ENCODE results near the gene GJC3.
A peak's percentile ranks its signal among the peaks of the same experiment; 100 is the strongest.
"Not testable (repeated sequence)": the region's sequence is repeated elsewhere in the genome, so short reads cannot be mapped to it uniquely, and the experiment has no call there.

GJC3 gene

GRCh38 chr7:99929730-99930053 lies 272 bp upstream of the GJC3 start:
- no peak for DNase-seq (ENCODE audit: low spot score)

- no peak for DNase-seq (ENCODE audit: low spot score)
Observed at GRCh38 chr7:99928188-99928587, 1.2 kb downstream of the GJC3 start.

- DNase-seq (ENCODE audit: low spot score): no peak
Observed at GRCh38 chr7:99927536-99927935, 1.9 kb downstream of the GJC3 start.

GRCh38 chr7:99926321-99926720 lies 3.1 kb downstream of the GJC3 start:
- no peak for DNase-seq (ENCODE audit: low spot score)

DNA sequence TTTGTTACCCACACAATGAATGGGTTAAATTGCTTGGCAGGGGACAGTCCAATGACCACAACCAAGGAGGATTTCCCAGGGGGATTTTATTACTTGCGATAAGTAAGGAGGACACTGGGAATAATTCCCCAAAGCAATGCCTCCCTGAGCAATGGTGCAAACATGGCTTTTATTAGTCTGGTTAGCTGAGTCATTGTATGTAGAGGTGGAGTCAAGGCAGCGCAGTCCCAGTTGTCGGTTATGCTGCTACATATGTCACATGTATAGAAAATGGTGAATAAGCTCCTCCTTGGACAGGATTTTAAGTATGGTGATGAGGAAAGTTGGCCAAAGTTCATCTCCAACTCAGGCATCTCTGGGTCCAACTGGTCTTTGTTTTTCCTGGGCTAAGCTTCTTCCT lies 6.2 kb downstream of the GJC3 start:
- DNase-seq (ENCODE audit: low spot score): no peak

- DNase-seq (ENCODE audit: low spot score): no peak
Observed at GRCh38 chr7:99920149-99920548, 9.3 kb downstream of the GJC3 start.

DNA sequence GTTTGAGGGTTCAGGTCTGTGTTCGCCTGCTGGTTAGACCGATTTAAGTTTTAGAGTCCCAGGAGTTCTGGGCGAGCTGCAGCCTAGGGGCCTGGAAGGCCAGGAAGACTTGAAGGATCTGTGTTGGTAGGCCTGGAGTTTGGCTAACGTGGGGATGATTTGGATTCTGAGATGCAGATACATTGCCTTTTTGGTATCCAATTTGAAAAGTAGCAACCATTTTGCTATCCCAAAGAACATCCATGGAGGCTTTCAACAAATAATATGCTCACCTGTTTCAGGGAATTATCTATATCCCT lies 9.7 kb downstream of the GJC3 start:
- DNase-seq (ENCODE audit: low spot score): no peak

GRCh38 chr7:99918959-99919813 lies 10.2 kb downstream of the GJC3 start, which contains the start of gene TRIM4:
TSS of gene TRIM4 (minus strand) at chr7:99919530. CDS start at chr7:99919401, 129 bp downstream.
- DNase-seq (ENCODE audit: low spot score): peak; percentile 95

DNA sequence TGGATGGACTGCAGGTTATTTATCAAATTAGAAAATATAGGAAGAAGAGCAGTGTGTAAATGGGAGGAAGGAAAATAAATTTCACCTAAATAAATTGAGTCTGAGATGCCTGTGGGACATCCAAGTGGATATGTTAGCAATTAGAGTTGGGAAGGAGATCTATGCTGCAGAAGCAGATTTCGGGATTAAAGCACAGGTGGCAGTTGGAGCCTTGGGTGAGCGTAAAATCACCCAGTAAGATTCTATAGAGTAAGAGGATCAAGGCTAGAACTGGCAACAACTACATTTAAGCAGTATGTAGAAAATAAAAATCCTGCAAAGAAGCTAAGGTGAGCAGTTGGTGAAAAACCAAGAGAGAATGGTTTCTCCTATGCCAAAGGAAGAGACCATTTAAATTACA lies 18.4 kb downstream of the GJC3 start:
- DNase-seq (ENCODE audit: low spot score): no peak

DNA sequence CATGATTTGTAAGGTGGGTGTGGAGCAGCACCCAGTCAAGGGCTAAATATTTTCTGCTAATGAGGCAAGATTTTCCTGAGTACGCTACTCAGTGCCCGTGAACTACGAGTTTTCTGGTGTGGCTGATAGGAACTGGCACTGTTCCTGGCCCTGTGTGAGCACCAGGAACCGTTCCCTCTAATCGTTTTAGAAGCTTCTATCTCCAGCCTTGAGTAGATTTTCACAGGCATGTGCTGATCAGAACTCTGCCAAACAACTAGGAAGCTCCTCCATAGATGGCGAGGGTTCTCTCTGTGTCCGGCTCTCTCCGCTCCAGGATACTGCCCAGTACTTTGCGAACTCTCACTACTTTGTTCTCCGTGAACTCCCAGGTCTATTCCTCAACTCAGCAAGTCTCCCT lies 27.8 kb downstream of the GJC3 start:
- DNase-seq (ENCODE audit: low spot score): no peak

GRCh38 chr7:99899830-99900519 lies 29.4 kb downstream of the GJC3 start:
- no peak for DNase-seq (ENCODE audit: low spot score)

DNA sequence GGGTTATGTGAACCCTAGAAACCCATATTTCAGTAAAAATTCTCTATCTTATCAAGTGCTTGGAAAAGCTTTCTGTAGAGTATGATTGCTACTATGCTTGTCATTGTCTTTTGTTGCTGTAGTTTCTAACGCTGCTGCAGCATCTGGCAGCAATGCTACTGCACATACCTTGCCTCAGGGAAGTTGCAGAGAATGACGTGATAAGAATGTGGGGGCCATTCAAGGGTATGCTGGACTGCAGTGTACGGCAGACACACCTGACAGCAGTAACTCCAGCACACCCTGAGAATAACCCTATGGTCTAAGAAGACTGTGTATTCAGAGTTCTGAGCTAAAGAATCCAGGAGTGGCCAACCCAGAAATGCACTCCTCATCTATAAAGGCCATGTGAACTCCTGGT lies 30.6 kb downstream of the GJC3 start:
- DNase-seq (ENCODE audit: low spot score): no peak

DNA sequence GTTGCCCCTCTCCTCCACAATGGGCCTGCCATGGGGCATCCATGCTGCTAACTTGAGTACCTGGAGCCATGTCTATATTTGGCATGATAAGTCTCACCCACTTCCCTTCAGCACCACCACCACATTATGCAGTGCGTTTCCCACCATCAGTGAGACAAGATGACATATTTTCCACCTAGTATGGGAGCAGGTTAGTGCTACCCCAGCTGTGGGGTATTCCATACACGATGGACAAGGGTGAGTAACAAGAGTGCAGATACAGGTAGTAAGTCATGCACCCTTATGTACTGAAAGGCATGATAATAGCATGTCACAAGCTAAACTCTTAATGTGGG lies 31.4 kb downstream of the GJC3 start:
- no peak for DNase-seq (ENCODE audit: low spot score)

- no peak for DNase-seq (ENCODE audit: low spot score)
Observed at GRCh38 chr7:99897322-99898022, 31.9 kb downstream of the GJC3 start.

GRCh38 chr7:99894738-99895137 lies 34.7 kb downstream of the GJC3 start:
- DNase-seq (ENCODE audit: low spot score): no peak

GRCh38 chr7:99893280-99893679 lies 36.1 kb downstream of the GJC3 start:
- no peak for DNase-seq (ENCODE audit: low spot score)

- not testable (repeated sequence) for DNase-seq (ENCODE audit: low spot score)
Observed at GRCh38 chr7:99890348-99890747, 39.1 kb downstream of the GJC3 start.

- DNase-seq (ENCODE audit: low spot score): not testable (repeated sequence)
Observed at GRCh38 chr7:99888366-99888765, 41.1 kb downstream of the GJC3 start.

- DNase-seq (ENCODE audit: low spot score): no peak
Observed at GRCh38 chr7:99881370-99881769, 48.0 kb downstream of the GJC3 start.

DNA sequence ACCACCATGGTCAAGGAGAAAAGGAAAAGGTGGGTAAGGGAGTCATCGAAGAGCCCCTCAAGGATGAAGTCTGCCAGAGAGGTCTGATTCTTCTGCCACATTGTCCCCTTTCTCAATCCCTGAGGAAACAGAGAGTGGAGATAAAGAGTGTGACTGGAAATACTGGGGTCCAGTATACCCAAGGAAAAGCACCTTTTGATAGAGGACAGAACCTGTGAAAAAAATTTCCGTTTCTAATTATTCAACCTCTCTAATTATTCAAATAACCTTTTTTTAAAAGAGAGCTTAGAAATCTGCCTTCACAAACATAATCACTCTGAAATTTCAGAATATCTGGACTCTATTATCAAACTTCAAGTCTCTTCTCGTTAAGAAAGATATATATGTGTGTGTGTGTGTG lies 52.5 kb downstream of the GJC3 start, which contains the start of gene OR2AE1:
TSS of gene OR2AE1 (minus strand) at position 101 of the 400 bp plus-strand sequence. CDS start at position 101, 0 bp downstream.
- DNase-seq (ENCODE audit: low spot score): no peak

- DNase-seq (ENCODE audit: low spot score): no peak
Observed at GRCh38 chr7:99876491-99876890, 52.9 kb downstream of the GJC3 start.

Measured in AG08396 (cell line).